HG02943 (cell line): ENCODE measurements around the gene CPLANE1.
A peak's percentile ranks its signal among the peaks of the same experiment; 100 is the strongest.
"Not testable (repeated sequence)": the region's sequence is repeated elsewhere in the genome, so short reads cannot be mapped to it uniquely, and the experiment has no call there.

Experiments used
- ATAC-seq: cut with Tn5 transposase; IDR thresholded peaks from one replicate; pipeline ENCODE4 v1.9.1; 2021; ENCODE audit warnings: mild to moderate bottlenecking, low read depth, moderate library complexity; ENCODE audit not compliant: unreplicated experiment

The CPLANE1 gene

GRCh38 chr5:37132646-37133045 is 116.5 kb downstream of the CPLANE1 start:
- ATAC-seq, result no peak

GRCh38 chr5:37121465-37121864 is 127.7 kb downstream of the CPLANE1 start:
- ATAC-seq, result no peak

GRCh38 chr5:37121027-37121426 is 128.1 kb downstream of the CPLANE1 start:
- no peak for ATAC-seq

GRCh38 chr5:37120270-37120669 is 128.9 kb downstream of the CPLANE1 start:
- ATAC-seq, result no peak

- ATAC-seq, result no peak
Observed at GRCh38 chr5:37116359-37116758, 132.8 kb downstream of the CPLANE1 start.

- no peak for ATAC-seq
Observed at GRCh38 chr5:37112383-37112991, 136.7 kb downstream of the CPLANE1 start.

GRCh38 chr5:37111426-37112382 is 137.5 kb downstream of the CPLANE1 start:
- peak; percentile 85 for ATAC-seq

- no peak for ATAC-seq
Observed at GRCh38 chr5:37110135-37110534, 139.0 kb downstream of the CPLANE1 start.

GRCh38 chr5:37109338-37109737 is 139.8 kb downstream of the CPLANE1 start:
- ATAC-seq, result no peak

- no peak for ATAC-seq
Observed at GRCh38 chr5:37103302-37103701, 145.9 kb downstream of the CPLANE1 start.

- not testable (repeated sequence) for ATAC-seq
Observed at GRCh38 chr5:37099267-37099666, 149.9 kb downstream of the CPLANE1 start.

- ATAC-seq, result not testable (repeated sequence)
Observed at GRCh38 chr5:37093795-37094194, 155.4 kb downstream of the CPLANE1 start.

- no peak for ATAC-seq
Observed at GRCh38 chr5:37090781-37091180, 158.4 kb downstream of the CPLANE1 start.

- ATAC-seq, result no peak
Observed at GRCh38 chr5:37090123-37090726, 159.0 kb downstream of the CPLANE1 start.

GRCh38 chr5:37088009-37088408 is 161.2 kb downstream of the CPLANE1 start:
- ATAC-seq, result no peak

GRCh38 chr5:37086466-37087173 is 162.6 kb downstream of the CPLANE1 start:
- ATAC-seq, result no peak

- ATAC-seq, result not testable (repeated sequence)
Observed at GRCh38 chr5:37086026-37086425, 163.2 kb downstream of the CPLANE1 start.

GRCh38 chr5:37082977-37083376 is 166.2 kb downstream of the CPLANE1 start:
- ATAC-seq, result not testable (repeated sequence)

- no peak for ATAC-seq
Observed at GRCh38 chr5:37080697-37081096, 168.5 kb downstream of the CPLANE1 start.

GRCh38 chr5:37077146-37077545 is 172.0 kb downstream of the CPLANE1 start:
- ATAC-seq, result no peak
